Psoas muscle (tissue), 8 donors: ENCODE measurements around the gene TJP3. TPM values are rescaled to one million over a fixed set of nuclear protein-coding genes. Genes with fewer than 3 reads are reported as not detected.

Experiments
- ATAC-seq, 4 donors: fragments of 200-7000 bp; cut with Tn5 transposase; one replicate each; pipeline ENCODE4 v1.9.1; 2020; ENCODE audit warnings: moderate library complexity in 3 of 4, mild to moderate bottlenecking in 2 of 4
- DNase-seq, 2 donors: peaks; one replicate each; pipeline ENCODE4 v3.0.0-alpha.2; 2020
- H3K27ac ChIP-seq: fragments of 200-600 bp; one replicate; pipeline ENCODE4 v1.8.0; 2022
- H3K27me3 ChIP-seq, 3 donors: fragments of 200-600 bp in 1 of 3; one replicate each; pipeline versions ENCODE4 v1.6.1 to v1.8.0; 2013 to 2022; ENCODE audit warnings: low read length in 2 of 3, mild to moderate bottlenecking in 2 of 3, moderate library complexity in 1 of 3; ENCODE audit not compliant: insufficient read depth in 3 of 3
- H3K36me3 ChIP-seq, 2 donors: fragments of 200-600 bp in 1 of 2; one replicate each; pipeline versions ENCODE4 v1.6.1 to v1.8.0; 2013 to 2022; ENCODE audit warnings: low read depth in 1 of 2, mild to moderate bottlenecking in 1 of 2, moderate library complexity in 1 of 2; ENCODE audit not compliant: insufficient read depth in 1 of 2
- H3K4me1 ChIP-seq: fragments of 200-600 bp; one replicate; pipeline ENCODE4 v1.8.0; 2022
- H3K4me3 ChIP-seq: fragments of 200-600 bp; one replicate; pipeline ENCODE4 v1.8.0; 2022; ENCODE audit warnings: mild to moderate bottlenecking
- H3K9me3 ChIP-seq: fragments of 200-600 bp; one replicate; pipeline ENCODE4 v1.8.0; 2022
- WGBS, 3 donors: extraction: QIAGEN DNeasy Blood & Tissue Kit; methylation state at CpG; one replicate each; pipeline versions ENCODE4 v1.1.6 to v1.1.7; 2013; 5-methylcytosine and 5-hydroxymethylcytosine counted together
- intact Hi-C, 2 donors: fragments of 100-400 bp; cut with DNase I; formaldehyde crosslinking; loops; one replicate each; pipeline versions ENCODE4 v1.11.0 to v1.14.2; 2022
- polyA plus RNA-seq, 3 donors: library from polyadenylated mRNA; stranded (reverse); fragments of 200-250 nt; gene quantifications; one replicate each; pipeline ENCODE4 v1.2.3, GENCODE V29; 2013
- total RNA-seq, 4 donors: library from RNA; stranded (reverse); fragmentation: NEBNext Ultra II Directional in 2 of 4; extraction: Animal tissue kit (Norgen Biotek cat#: 25700) in 2 of 4; gene quantifications; one replicate each; pipeline versions ENCODE4 v1.2.1 to v1.2.4, GENCODE V29; 2021 to 2023
- TF ChIP-seq, protein P1 (sequence below): fragments of 200-600 bp; IDR thresholded peaks from one replicate; pipeline ENCODE4 v1.8.0; 2022; ENCODE audit warnings: antibody characterized with exemption
- donor health status: healthy with polysubstance abuse.
- donor health status: DM: no; HTN: no; CAD: no; lungs with moderate emphysema.
- donor health status: Bipolar disorder and iron deficiency.
- donor health status: healthy.
- donor health status: DM: yes; HTN: yes; CAD: no.
- donor health status: DM: no; HTN: no; CAD: no.
- donor health status: DM: no; HTN: no; CAD: no.
- donor health status: DM: yes; HTN: yes; CAD: no.

The TJP3 gene
- total and polyA plus RNA-seq, 7 donors, result 0.21 to 2.7 (median 0.48) TPM; not detected in 1

DNA sequence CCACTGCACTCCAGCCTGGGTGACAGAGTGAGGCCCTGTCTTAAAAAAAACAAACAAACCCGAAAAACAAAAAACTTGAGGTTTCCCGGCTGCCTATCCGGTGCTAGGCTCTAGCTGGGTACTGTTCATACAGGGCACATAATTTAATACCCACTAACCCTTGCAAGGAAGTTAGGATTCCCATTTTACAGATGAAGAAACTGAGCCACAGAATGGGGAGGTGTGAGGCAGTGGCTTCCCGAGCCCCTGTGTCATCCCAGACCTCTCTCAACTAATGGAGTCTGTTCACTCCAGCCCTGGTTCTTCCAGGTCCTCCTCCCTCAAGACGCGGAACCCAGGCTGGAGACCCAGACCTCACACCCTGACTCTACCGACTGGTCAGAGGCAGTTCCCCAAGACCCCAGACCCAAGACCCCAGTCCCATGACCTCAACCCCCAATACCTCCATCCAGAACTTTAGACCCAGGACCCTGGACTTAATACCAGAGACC lies 52.7 kb downstream of the TJP3 start:
- Histone ChIP-seq H3K4me1 (peaks cover 9% of the 10 kb centered on the region), H3K36me3 (peaks cover 0 to 44% of the 10 kb centered on the region in 2 donors), H3K27ac (peak overlapping the region; percentile 97), H3K27me3 (no peaks in the 10 kb centered on the region), H3K9me3 (no peaks in the 10 kb centered on the region), H3K4me3 (peak overlapping the region; percentile 92)
- ATAC-seq (no peak), DNase-seq (peak in 1 of 2 donors; percentile 53)
- WGBS, 3 donors, result 30 to 40% (median 39%) methylated on average over 7 of the region's 7 CpGs
- TF ChIP-seq, protein P1, sequence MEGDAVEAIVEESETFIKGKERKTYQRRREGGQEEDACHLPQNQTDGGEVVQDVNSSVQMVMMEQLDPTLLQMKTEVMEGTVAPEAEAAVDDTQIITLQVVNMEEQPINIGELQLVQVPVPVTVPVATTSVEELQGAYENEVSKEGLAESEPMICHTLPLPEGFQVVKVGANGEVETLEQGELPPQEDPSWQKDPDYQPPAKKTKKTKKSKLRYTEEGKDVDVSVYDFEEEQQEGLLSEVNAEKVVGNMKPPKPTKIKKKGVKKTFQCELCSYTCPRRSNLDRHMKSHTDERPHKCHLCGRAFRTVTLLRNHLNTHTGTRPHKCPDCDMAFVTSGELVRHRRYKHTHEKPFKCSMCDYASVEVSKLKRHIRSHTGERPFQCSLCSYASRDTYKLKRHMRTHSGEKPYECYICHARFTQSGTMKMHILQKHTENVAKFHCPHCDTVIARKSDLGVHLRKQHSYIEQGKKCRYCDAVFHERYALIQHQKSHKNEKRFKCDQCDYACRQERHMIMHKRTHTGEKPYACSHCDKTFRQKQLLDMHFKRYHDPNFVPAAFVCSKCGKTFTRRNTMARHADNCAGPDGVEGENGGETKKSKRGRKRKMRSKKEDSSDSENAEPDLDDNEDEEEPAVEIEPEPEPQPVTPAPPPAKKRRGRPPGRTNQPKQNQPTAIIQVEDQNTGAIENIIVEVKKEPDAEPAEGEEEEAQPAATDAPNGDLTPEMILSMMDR, result no peak
- intact Hi-C loops, result loop anchor here (5.0 kb wide), 1 partner anchor 226 kb away; the partner anchor contains the start of gene EEF2 (in 2 of the 2)

DNA sequence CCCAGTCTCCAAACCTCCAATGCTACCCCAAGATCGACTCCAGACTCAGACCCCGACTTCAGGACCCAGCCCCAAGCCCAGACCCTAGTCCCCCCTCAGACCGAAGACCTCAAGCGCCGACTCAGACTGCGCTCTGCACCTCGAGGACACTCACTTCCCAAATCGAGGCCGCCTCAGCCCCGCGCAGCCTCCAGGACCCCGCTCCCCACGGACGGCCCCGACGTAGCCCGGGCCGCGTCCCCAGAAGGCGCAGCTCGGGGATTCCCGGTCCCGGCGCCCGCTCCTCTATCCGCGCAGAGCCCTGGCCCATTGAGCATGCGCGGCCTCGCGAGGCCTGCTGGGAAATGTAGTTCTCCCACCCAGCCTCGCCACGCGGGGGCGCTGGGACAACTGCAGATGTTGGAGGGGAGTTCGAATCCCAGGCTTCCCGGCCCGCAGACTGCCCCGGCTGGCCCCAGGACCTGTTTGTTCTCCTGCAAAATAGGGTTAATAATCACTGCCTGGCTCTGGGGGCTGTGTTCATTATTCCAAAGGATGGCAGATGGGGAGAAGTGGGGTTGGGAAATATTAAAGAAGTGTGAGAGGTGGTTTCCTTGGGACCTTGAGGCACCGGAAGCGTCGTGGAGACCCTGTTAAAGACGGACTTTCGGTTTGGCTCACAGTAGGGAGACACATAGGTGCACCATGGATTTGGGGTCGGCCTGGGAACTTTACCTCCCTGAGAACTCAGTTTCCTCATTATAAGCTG lies 53.4 kb downstream of the TJP3 start, which contains the start of gene APBA3:
Gene APBA3 (minus strand): TSS at position 311 of the 748 bp plus-strand sequence. CDS start 1,428 bp downstream, outside the sequence.
- H3K36me3 ChIP-seq, result peaks cover 0 to 50% of the 10 kb centered on the region in 2 donors
- TF ChIP-seq, protein P1, result peak; percentile 61
- 2 to 5% (median 2%) methylated on average over 33 to 45 of the region's 45 CpGs for WGBS, 3 donors

DNA sequence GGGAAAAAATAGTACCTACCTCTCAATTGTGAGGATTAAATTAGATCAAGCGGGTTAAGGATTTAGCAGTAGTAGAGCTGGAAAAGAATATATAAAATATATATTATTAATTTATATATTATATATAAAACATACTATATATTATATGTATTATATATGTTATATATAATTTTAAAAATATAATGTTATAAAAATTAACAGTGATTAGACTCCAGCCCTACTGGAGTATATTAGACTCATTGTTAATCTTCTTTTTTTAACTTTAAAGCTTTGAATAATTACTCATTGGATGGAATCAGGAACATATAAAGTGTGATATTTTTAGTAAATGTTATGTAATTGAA lies 53.9 kb downstream of the TJP3 start:
- H3K4me3 ChIP-seq, result peak overlapping the region; percentile 92

More for the DNA sequence above, 53.4 kb downstream of the TJP3 start, which contains the start of gene APBA3:
- Histone ChIP-seq H3K4me1 (peaks cover 9% of the 10 kb centered on the region), H3K9me3 (no peaks in the 10 kb centered on the region), H3K4me3 (peak within 1 kb of the TSS; percentile 92), H3K27ac (peak within 1 kb of the TSS; percentile 97), H3K27me3 (no peaks in the 10 kb centered on the region)
- DNase-seq (peak; percentile 93 to 97), ATAC-seq (peak; percentile 66 to 77 (median 68))
- intact Hi-C loops, result loop anchor here (5.0 kb wide), 1 partner anchor 226 kb away; the partner anchor contains the start of gene EEF2 (in 2 of the 2)

DNA sequence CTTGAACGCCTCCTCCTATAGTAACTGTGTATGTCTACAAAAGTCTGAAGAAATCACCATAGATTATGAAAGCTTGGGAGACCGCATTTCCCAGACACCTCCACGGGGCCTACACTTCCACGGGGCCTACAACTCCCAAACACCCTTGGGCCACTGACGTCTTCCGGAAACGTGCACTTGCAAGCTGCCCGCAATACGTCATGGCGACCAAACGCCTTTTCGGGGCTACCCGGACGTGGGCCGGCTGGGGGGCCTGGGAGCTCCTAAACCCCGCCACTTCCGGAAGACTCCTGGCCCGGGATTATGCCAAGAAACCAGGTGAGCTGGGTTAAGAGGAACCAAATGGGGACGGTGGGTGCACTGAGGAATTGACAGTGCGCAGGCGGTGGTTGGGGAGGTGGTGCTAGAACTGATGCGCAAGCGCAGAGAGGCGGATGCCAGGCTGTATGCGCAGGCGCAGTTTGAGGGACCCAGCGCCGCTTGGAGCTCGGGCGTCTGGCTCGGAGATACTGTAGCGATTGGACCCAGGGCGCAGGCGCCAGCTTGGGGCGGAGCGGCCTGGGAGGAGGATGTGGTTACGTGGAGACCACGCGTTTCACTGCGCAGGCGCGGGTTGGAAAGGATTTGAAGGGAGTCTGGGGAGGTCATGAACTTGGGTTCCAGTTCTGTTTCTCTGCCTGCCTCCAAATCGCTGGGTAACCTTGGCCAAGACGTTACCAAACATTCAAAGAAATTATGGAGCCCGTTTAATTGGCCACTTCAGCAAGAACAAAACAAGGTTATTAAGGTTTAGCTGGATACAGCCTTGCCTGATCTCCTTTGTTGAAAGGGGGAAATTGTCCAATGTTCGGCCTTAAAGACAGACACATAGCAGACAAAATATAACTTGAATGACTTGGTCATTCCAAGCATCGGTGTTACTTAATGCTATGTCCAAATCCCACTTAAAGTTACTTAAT lies 54.6 kb downstream of the TJP3 start, which contains the start of gene MRPL54:
Gene MRPL54 (plus strand): TSS at position 182 of the 959 bp plus-strand sequence. CDS start 19 bp downstream, at position 201.
- no peaks in the 10 kb centered on the region for H3K27me3 ChIP-seq
- intact Hi-C loops, result loop anchor here (5.0 kb wide), 1 partner anchor 225 kb away; the partner anchor contains the start of gene EEF2 (in 2 of the 2)
- peaks cover 9% of the 10 kb centered on the region for H3K4me1 ChIP-seq
- H3K27ac ChIP-seq, result peak within 1 kb of the TSS; percentile 97
- ATAC-seq, result peak; percentile 94 to 95 (median 95)
- H3K36me3 ChIP-seq, result peaks cover 0 to 50% of the 10 kb centered on the region in 2 donors
- peak; percentile 99 to 100 for DNase-seq
- TF ChIP-seq, protein P1, result no peak
- H3K9me3 ChIP-seq, result no peaks in the 10 kb centered on the region
- 3% methylated on average over 47 of the region's 47 CpGs for WGBS, 3 donors
- peak within 1 kb of the TSS; percentile 92 for H3K4me3 ChIP-seq

More for the DNA sequence above, 53.9 kb downstream of the TJP3 start:
- TF ChIP-seq, protein P1, result no peak
- DNase-seq, result no peak
- no peaks in the 10 kb centered on the region for H3K9me3 ChIP-seq
- no peak for ATAC-seq
- WGBS, 3 donors, result 52 to 70% (median 58%) methylated on average over 1 of the region's 1 CpG
- peaks cover 9% of the 10 kb centered on the region for H3K4me1 ChIP-seq
- H3K36me3 ChIP-seq, result peaks cover 0 to 50% of the 10 kb centered on the region in 2 donors
- H3K27ac ChIP-seq, result peak overlapping the region; percentile 97
- no peaks in the 10 kb centered on the region for H3K27me3 ChIP-seq
- intact Hi-C loops, result loop anchor here (5.0 kb wide), 1 partner anchor 225 kb away; the partner anchor contains the start of gene EEF2 (in 2 of the 2)
